Breast epithelium (tissue), 3 donors: ENCODE results near the gene TPI1.

ENCODE experiments used
- CTCF ChIP-seq, 3 donors: fragments of 450-650 bp; IDR thresholded peaks; one replicate each; pipeline ENCODE4 v1.5.1; 2016 to 2017; ENCODE audit warnings: antibody characterized with exemption in 3 of 3, mild to moderate bottlenecking in 3 of 3, moderate library complexity in 3 of 3
- POLR2A ChIP-seq: fragments of 450-650 bp; IDR thresholded peaks from one replicate; pipeline ENCODE4 v1.6.1; 2016; ENCODE audit warnings: antibody characterized with exemption, mild to moderate bottlenecking, moderate library complexity
- POLR2AphosphoS5 ChIP-seq, 3 donors: sonication (generic); formaldehyde crosslinking; IDR thresholded peaks; one replicate each; pipeline ENCODE4 v1.6.1; 2017; ENCODE audit warnings: antibody characterized with exemption in 3 of 3

GRCh38 chr12:6863586-6864321 lies 3.6 kb upstream of the TPI1 start:
- TF ChIP-seq POLR2AphosphoS5 (IDR thresholded peaks at IDR 0.05) (no peak), CTCF (IDR thresholded peaks at IDR 0.05) (no peak), POLR2A (no peak)
